Glutamatergic neuron (in vitro differentiated cells): ENCODE results near the gene IQSEC3. TPM values are rescaled to one million over a fixed set of nuclear protein-coding genes. Genes with fewer than 3 reads are reported as not detected.

Experiments
- DNase-seq: peaks from one replicate; pipeline ENCODE4 v3.0.0; 2022
- H3K27ac Mint-ChIP-seq: one replicate; pipeline ENCODE4 v1.8.0; 2020; ENCODE audit warnings: mild to moderate bottlenecking, mixed read lengths, inconsistent platforms; ENCODE audit not compliant: unreplicated experiment
- H3K27me3 Mint-ChIP-seq: one replicate; pipeline ENCODE4 v1.8.0; 2020; ENCODE audit warnings: mild to moderate bottlenecking, moderate library complexity, mixed read lengths, inconsistent platforms; ENCODE audit not compliant: unreplicated experiment
- H3K36me3 Mint-ChIP-seq: one replicate; pipeline ENCODE4 v1.8.0; 2020; ENCODE audit warnings: mild to moderate bottlenecking, mixed read lengths, inconsistent platforms; ENCODE audit not compliant: unreplicated experiment
- H3K4me1 Mint-ChIP-seq: one replicate; pipeline ENCODE4 v1.8.0; 2020; ENCODE audit warnings: mild to moderate bottlenecking, low read depth, mixed read lengths, inconsistent platforms; ENCODE audit not compliant: unreplicated experiment
- H3K4me3 Mint-ChIP-seq: one replicate; pipeline ENCODE4 v1.8.0; 2020; ENCODE audit warnings: mild to moderate bottlenecking, mixed read lengths, inconsistent platforms; ENCODE audit not compliant: unreplicated experiment
- H3K9me3 Mint-ChIP-seq: one replicate; pipeline ENCODE4 v1.8.0; 2020; ENCODE audit warnings: mild to moderate bottlenecking, moderate library complexity, mixed read lengths, inconsistent platforms; ENCODE audit not compliant: unreplicated experiment
- CTCF ChIP-seq: fragments of 200-600 bp; sonication (generic); IDR thresholded peaks from one replicate; pipeline ENCODE4 v1.5.0; 2021; ENCODE audit not compliant: partially characterized antibody, unreplicated experiment
- total RNA-seq: library from RNA; stranded (reverse); fragmentation: NEBNext Ultra II Directional; extraction: Animal tissue kit (Norgen Biotek cat#: 25700); gene quantifications from one replicate; pipeline ENCODE4 v1.2.1, GENCODE V29; 2021; ENCODE audit not compliant: unreplicated experiment

Gene IQSEC3
- total RNA-seq, 1 donor from 2014 or later, result 41.4 TPM

- Mint-ChIP-seq H3K36me3 (peaks cover 8% of the 10 kb centered on the region), H3K27me3 (peaks cover 15% of the 10 kb centered on the region), H3K9me3 (peaks cover 10% of the 10 kb centered on the region), H3K4me1 (peaks cover 39% of the 10 kb centered on the region), H3K4me3 (no peak overlapping the region), H3K27ac (no peak overlapping the region)
- TF ChIP-seq CTCF, result no peak
- DNase-seq, result no peak
Measured at GRCh38 chr12:148676-149416, 82.3 kb downstream of the IQSEC3 start.

GRCh38 chr12:151579-151978, 85.0 kb downstream of the IQSEC3 start:
- no peak overlapping the region for H3K27ac Mint-ChIP-seq
- DNase-seq, result no peak
- H3K4me3 Mint-ChIP-seq, result no peak overlapping the region
- no peak for TF ChIP-seq CTCF
- H3K9me3 Mint-ChIP-seq, result peaks cover 12% of the 10 kb centered on the region
- peaks cover 33% of the 10 kb centered on the region for H3K4me1 Mint-ChIP-seq
- peaks cover 15% of the 10 kb centered on the region for H3K27me3 Mint-ChIP-seq
- peaks cover 8% of the 10 kb centered on the region for H3K36me3 Mint-ChIP-seq

- peaks cover 40% of the 10 kb centered on the region for H3K4me1 Mint-ChIP-seq
- peak overlapping the region; percentile 13 for H3K27ac Mint-ChIP-seq
- no peak overlapping the region for H3K4me3 Mint-ChIP-seq
- peaks cover 8% of the 10 kb centered on the region for H3K36me3 Mint-ChIP-seq
- no peak for DNase-seq
- H3K27me3 Mint-ChIP-seq, result peaks cover 18% of the 10 kb centered on the region
- H3K9me3 Mint-ChIP-seq, result peaks cover 13% of the 10 kb centered on the region
- TF ChIP-seq CTCF, result no peak
Measured at GRCh38 chr12:152440-152839, 85.9 kb downstream of the IQSEC3 start.

- H3K27ac Mint-ChIP-seq, result no peak overlapping the region
- H3K4me3 Mint-ChIP-seq, result peak overlapping the region; percentile 43
- peaks cover 16% of the 10 kb centered on the region for H3K27me3 Mint-ChIP-seq
- H3K36me3 Mint-ChIP-seq, result peaks cover 8% of the 10 kb centered on the region
- peaks cover 15% of the 10 kb centered on the region for H3K9me3 Mint-ChIP-seq
- DNase-seq, result peak; percentile 87
- peaks cover 41% of the 10 kb centered on the region for H3K4me1 Mint-ChIP-seq
- TF ChIP-seq CTCF, result peak; percentile 58
Measured at GRCh38 chr12:153080-153746, 86.6 kb downstream of the IQSEC3 start.

GRCh38 chr12:154058-154457, 87.5 kb downstream of the IQSEC3 start:
- Mint-ChIP-seq H3K9me3 (peaks cover 18% of the 10 kb centered on the region), H3K4me3 (no peak overlapping the region), H3K27ac (no peak overlapping the region), H3K4me1 (peaks cover 46% of the 10 kb centered on the region), H3K36me3 (peaks cover 8% of the 10 kb centered on the region), H3K27me3 (peaks cover 16% of the 10 kb centered on the region)
- TF ChIP-seq CTCF, result no peak
- DNase-seq, result no peak
